DND-41 (cell line): ENCODE results near the gene WNK1.

Experiments
- CTCF ChIP-seq: IDR thresholded peaks from 2 replicates; pipeline ENCODE4 v1.5.1; 2012; ENCODE audit warnings: borderline replicate concordance, low read length, moderate library complexity, mild to moderate bottlenecking; ENCODE audit not compliant: poor library complexity, severe bottlenecking; ENCODE audit errors: extremely low read depth
- EZH2 ChIP-seq: IDR thresholded peaks from 3 replicates; pipeline ENCODE4 v1.6.1; 2012; ENCODE audit warnings: borderline replicate concordance, low read depth, mild to moderate bottlenecking, moderate library complexity, low read length, inconsistent platforms; ENCODE audit not compliant: severe bottlenecking

GRCh38 chr12:716506-716905, 35.9 kb upstream of the WNK1 start:
- TF ChIP-seq CTCF, result no peak
- TF ChIP-seq EZH2, result no peak
